Measurements from ENCODE around the gene TRAM2. TPM values are rescaled to one million over a fixed set of nuclear protein-coding genes. Genes with fewer than 3 reads are reported as not detected.

TRAM2 gene
- total RNA-seq, 4 donors from 2014 or later = 8.3 to 17.7 (median 14.7) TPM

GRCh38 chr6:52502306-52503029 lies 74.4 kb downstream of the TRAM2 start:
- H3K4me3 ChIP-seq = no peak overlapping the region

GRCh38 chr6:52500238-52501129 lies 76.4 kb downstream of the TRAM2 start:
- no peak overlapping the region for H3K4me3 ChIP-seq
- no peak for TF ChIP-seq POLR2A (IDR thresholded peaks at IDR 0.05)
- TF ChIP-seq CTCF (IDR thresholded peaks at IDR 0.05) = no peak
- peaks cover 0 to 16% (median 0%) of the 10 kb centered on the region in 3 donors for H3K36me3 ChIP-seq
- peaks cover 8 to 26% (median 10%) of the 10 kb centered on the region in 4 donors for H3K4me1 ChIP-seq
- H3K27me3 ChIP-seq = no peaks in the 10 kb centered on the region
- no peaks in the 10 kb centered on the region for H3K9me3 ChIP-seq
- H3K27ac ChIP-seq = no peak overlapping the region
- no peak for DNase-seq

More at GRCh38 chr6:52502306-52503029, 74.4 kb downstream of the TRAM2 start:
- no peak for DNase-seq
- TF ChIP-seq CTCF (IDR thresholded peaks at IDR 0.05) = no peak
- TF ChIP-seq POLR2A (IDR thresholded peaks at IDR 0.05) = no peak
- H3K36me3 ChIP-seq = peaks cover 0 to 29% (median 0%) of the 10 kb centered on the region in 3 donors
- H3K9me3 ChIP-seq = no peaks in the 10 kb centered on the region
- H3K4me1 ChIP-seq = peaks cover 4 to 26% (median 8%) of the 10 kb centered on the region in 4 donors
- no peaks in the 10 kb centered on the region for H3K27me3 ChIP-seq
- H3K27ac ChIP-seq = no peak overlapping the region

- Histone ChIP-seq H3K4me3 (no peak overlapping the region), H3K36me3 (peaks cover 0 to 16% (median 0%) of the 10 kb centered on the region in 3 donors), H3K9me3 (no peaks in the 10 kb centered on the region), H3K27ac (peak overlapping the region in 1 of 4 donors; percentile 78), H3K4me1 (peaks cover 7 to 19% (median 10%) of the 10 kb centered on the region in 4 donors), H3K27me3 (no peaks in the 10 kb centered on the region)
- no peak for TF ChIP-seq POLR2A (IDR thresholded peaks at IDR 0.05)
- DNase-seq = no peak
These were observed 77.1 kb downstream of the TRAM2 start for GRCh38 chr6:52499681-52500236.

DNA sequence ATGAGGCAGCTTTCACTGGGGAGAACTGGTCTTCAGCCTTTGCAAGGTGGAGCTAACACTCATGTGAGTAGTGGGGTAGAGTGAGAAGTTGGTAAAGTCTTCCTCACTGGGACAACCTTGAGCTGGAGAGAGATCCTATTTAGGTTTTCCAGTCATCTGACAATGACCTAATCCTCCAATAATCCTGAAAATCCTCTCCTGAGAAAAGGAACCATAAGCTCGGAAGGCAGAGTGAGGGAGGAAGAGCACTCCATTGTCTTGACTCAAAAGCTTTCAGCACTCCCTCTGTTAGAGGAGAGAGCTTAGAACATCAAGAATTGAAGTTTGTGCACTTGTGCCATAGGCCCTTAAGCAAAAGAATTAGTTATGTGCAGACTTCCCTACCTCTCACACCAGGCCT lies 77.8 kb downstream of the TRAM2 start:
- Histone ChIP-seq H3K27me3 (no peaks in the 10 kb centered on the region), H3K4me1 (peaks cover 4 to 13% (median 10%) of the 10 kb centered on the region in 4 donors), H3K4me3 (no peak overlapping the region), H3K36me3 (peaks cover 0 to 16% (median 0%) of the 10 kb centered on the region in 3 donors), H3K9me3 (no peaks in the 10 kb centered on the region), H3K27ac (peak overlapping the region in 3 of 4 donors; percentile 54 to 82 (median 78))
- no peak for DNase-seq
- TF ChIP-seq CTCF (IDR thresholded peaks at IDR 0.05) = no peak
- no peak for TF ChIP-seq POLR2A (IDR thresholded peaks at IDR 0.05)

GRCh38 chr6:52498538-52499017 lies 78.3 kb downstream of the TRAM2 start:
- no peak overlapping the region for H3K4me3 ChIP-seq
- H3K4me1 ChIP-seq = peaks cover 1 to 13% (median 8%) of the 10 kb centered on the region in 4 donors
- H3K27ac ChIP-seq = peak overlapping the region; percentile 31 to 82 (median 66)
- H3K36me3 ChIP-seq = peaks cover 0 to 16% (median 0%) of the 10 kb centered on the region in 3 donors
- no peaks in the 10 kb centered on the region for H3K27me3 ChIP-seq
- H3K9me3 ChIP-seq = no peaks in the 10 kb centered on the region
- TF ChIP-seq POLR2A (IDR thresholded peaks at IDR 0.05) = no peak
- peak in 2 of 3 donors; percentile 72 to 73 for DNase-seq

DNA sequence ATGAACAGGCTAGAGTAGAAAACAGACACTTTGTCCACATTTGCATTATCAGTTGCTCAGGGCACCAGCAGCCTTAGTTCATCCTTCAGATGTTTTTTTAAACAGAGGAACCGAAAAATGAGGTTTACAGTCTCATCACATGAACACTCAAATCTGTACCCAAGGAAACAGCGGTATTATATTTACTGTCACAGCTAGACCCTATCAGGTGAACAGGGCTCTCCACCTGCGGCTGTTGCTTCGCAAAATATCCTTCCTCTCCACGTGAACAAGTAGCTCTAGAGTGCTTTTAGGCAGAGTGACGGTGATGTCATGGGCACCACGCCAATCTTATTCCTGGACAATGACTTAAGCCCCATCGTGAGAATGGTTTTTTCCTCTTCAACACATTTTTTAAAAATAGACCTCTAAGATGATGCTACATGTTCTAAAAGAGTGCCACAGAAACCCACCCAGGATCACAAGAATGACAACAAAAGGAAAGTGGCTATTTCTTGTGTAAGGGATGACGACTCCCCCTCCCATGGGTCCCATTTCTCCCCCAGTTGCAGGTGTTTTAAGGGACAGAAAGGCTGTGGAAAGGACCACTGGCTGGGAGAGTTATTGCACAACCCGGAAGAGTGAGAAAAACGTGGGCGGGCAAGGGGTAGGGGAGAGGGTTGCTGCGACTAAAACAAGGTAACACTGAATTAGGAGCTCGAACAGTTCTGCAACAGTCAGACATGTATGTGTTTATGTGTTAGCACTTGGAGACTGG lies 79.0 kb downstream of the TRAM2 start:
- Histone ChIP-seq H3K36me3 (peaks cover 0 to 13% (median 0%) of the 10 kb centered on the region in 3 donors), H3K4me1 (peaks cover 0 to 13% (median 4%) of the 10 kb centered on the region in 4 donors), H3K27ac (peak overlapping the region; percentile 31 to 82 (median 62)), H3K4me3 (no peak overlapping the region), H3K27me3 (no peaks in the 10 kb centered on the region), H3K9me3 (no peaks in the 10 kb centered on the region)
- peak in 2 of 3 donors; percentile 72 to 87 for DNase-seq
- TF ChIP-seq CTCF (IDR thresholded peaks at IDR 0.05) (no peak), POLR2A (IDR thresholded peaks at IDR 0.05) (no peak)
